Colonic mucosa (tissue), 4 donors: ENCODE data around the gene DCUN1D2. TPM values are rescaled to one million over a fixed set of nuclear protein-coding genes. Genes with fewer than 3 reads are reported as not detected.
A peak's percentile ranks its signal among the peaks of the same experiment; 100 is the strongest.

Source experiments
- DNase-seq: peaks from one replicate; pipeline ENCODE4 v3.0.0-alpha.2; 2020
- H3K27ac ChIP-seq: fragments of 200-600 bp; one replicate; pipeline ENCODE4 v1.8.0; 2021
- H3K27me3 ChIP-seq: fragments of 200-600 bp; one replicate; pipeline ENCODE4 v1.8.0; 2021
- H3K36me3 ChIP-seq: fragments of 200-600 bp; one replicate; pipeline ENCODE4 v1.8.0; 2021
- H3K4me1 ChIP-seq: fragments of 200-600 bp; one replicate; pipeline ENCODE4 v1.8.0; 2021; ENCODE audit warnings: mild to moderate bottlenecking
- H3K4me3 ChIP-seq: fragments of 200-600 bp; one replicate; pipeline ENCODE4 v1.8.0; 2021
- H3K9ac ChIP-seq, 2 donors: one replicate each; pipeline ENCODE4 v1.7.0; 2013; ENCODE audit warnings: control low read depth in 2 of 2, low read depth in 2 of 2, low read length in 2 of 2
- H3K9me3 ChIP-seq: fragments of 200-600 bp; one replicate; pipeline ENCODE4 v1.8.0; 2021
- CTCF ChIP-seq: fragments of 200-600 bp; IDR thresholded peaks from one replicate; pipeline ENCODE4 v1.8.0; 2022; ENCODE audit warnings: antibody characterized with exemption, mild to moderate bottlenecking
- intact Hi-C: fragments of 100-400 bp; cut with DNase I; formaldehyde crosslinking; loops from one replicate; pipeline ENCODE4 v1.14.1; 2022
- total RNA-seq, 2 donors: library from RNA; stranded (reverse); fragmentation: NEBNext Ultra II Directional in 1 of 2; extraction: Animal tissue kit (Norgen Biotek cat#: 25700) in 1 of 2; gene quantifications; one replicate each; pipeline ENCODE4 v1.2.1, GENCODE V29; 2021
- donor health status: healthy.
- donor health status: DM: no; HTN: no; CAD: no.
- donor health status: DM: no; HTN: no; CAD: no.

DCUN1D2 gene
- total RNA-seq, 2 donors from 2014 or later, result 14.9 to 20.5 TPM

- intact Hi-C loops, result no loop called here
- Histone ChIP-seq H3K27ac (no peak overlapping the region), H3K36me3 (no peaks in the 10 kb centered on the region), H3K4me1 (no peaks in the 10 kb centered on the region), H3K4me3 (no peak overlapping the region), H3K9me3 (no peaks in the 10 kb centered on the region), H3K9ac (no peak overlapping the region), H3K27me3 (no peaks in the 10 kb centered on the region)
- DNase-seq, result no peak
- no peak for TF ChIP-seq CTCF
Observed at GRCh38 chr13:113422807-113423519, 67.5 kb downstream of the DCUN1D2 start.

GRCh38 chr13:113421673-113422270 is 68.7 kb downstream of the DCUN1D2 start:
- Histone ChIP-seq H3K36me3 (no peaks in the 10 kb centered on the region), H3K27ac (no peak overlapping the region), H3K9ac (peak overlapping the region in 1 of 2 donors; percentile 43), H3K4me1 (no peaks in the 10 kb centered on the region), H3K9me3 (no peaks in the 10 kb centered on the region), H3K27me3 (no peaks in the 10 kb centered on the region), H3K4me3 (no peak overlapping the region)
- no peak for DNase-seq
- TF ChIP-seq CTCF, result no peak
- intact Hi-C loops, result no loop called here

GRCh38 chr13:113420833-113421600 is 69.5 kb downstream of the DCUN1D2 start:
- intact Hi-C loops, result no loop called here
- Histone ChIP-seq H3K9me3 (no peaks in the 10 kb centered on the region), H3K36me3 (no peaks in the 10 kb centered on the region), H3K9ac (no peak overlapping the region), H3K4me3 (no peak overlapping the region), H3K4me1 (no peaks in the 10 kb centered on the region), H3K27ac (no peak overlapping the region), H3K27me3 (no peaks in the 10 kb centered on the region)
- no peak for DNase-seq
- no peak for TF ChIP-seq CTCF

GRCh38 chr13:113420232-113420631 is 70.3 kb downstream of the DCUN1D2 start:
- H3K27ac ChIP-seq, result no peak overlapping the region
- no peaks in the 10 kb centered on the region for H3K9me3 ChIP-seq
- intact Hi-C loops, result no loop called here
- peak overlapping the region in 1 of 2 donors; percentile 12 for H3K9ac ChIP-seq
- no peaks in the 10 kb centered on the region for H3K27me3 ChIP-seq
- no peaks in the 10 kb centered on the region for H3K4me1 ChIP-seq
- no peak for DNase-seq
- no peaks in the 10 kb centered on the region for H3K36me3 ChIP-seq
- no peak for TF ChIP-seq CTCF
- H3K4me3 ChIP-seq, result no peak overlapping the region

GRCh38 chr13:113419531-113420193 is 70.8 kb downstream of the DCUN1D2 start:
- no peak for DNase-seq
- H3K27ac ChIP-seq, result no peak overlapping the region
- H3K9ac ChIP-seq, result peak overlapping the region in 1 of 2 donors; percentile 12
- intact Hi-C loops, result no loop called here
- H3K27me3 ChIP-seq, result no peaks in the 10 kb centered on the region
- no peak overlapping the region for H3K4me3 ChIP-seq
- no peaks in the 10 kb centered on the region for H3K9me3 ChIP-seq
- no peak for TF ChIP-seq CTCF
- no peaks in the 10 kb centered on the region for H3K36me3 ChIP-seq
- H3K4me1 ChIP-seq, result no peaks in the 10 kb centered on the region
